ENCODE results near the gene DISP2. TPM values are rescaled to one million over a fixed set of nuclear protein-coding genes. Genes with fewer than 3 reads are reported as not detected.

DISP2 gene
- total and polyA plus RNA-seq, 9 of the 15 experiments (the other 6 are each of a cell fraction or from before 2014, with no cell fraction given), result 0.06 to 0.89 (median 0.15) TPM; not detected in 1

DNA sequence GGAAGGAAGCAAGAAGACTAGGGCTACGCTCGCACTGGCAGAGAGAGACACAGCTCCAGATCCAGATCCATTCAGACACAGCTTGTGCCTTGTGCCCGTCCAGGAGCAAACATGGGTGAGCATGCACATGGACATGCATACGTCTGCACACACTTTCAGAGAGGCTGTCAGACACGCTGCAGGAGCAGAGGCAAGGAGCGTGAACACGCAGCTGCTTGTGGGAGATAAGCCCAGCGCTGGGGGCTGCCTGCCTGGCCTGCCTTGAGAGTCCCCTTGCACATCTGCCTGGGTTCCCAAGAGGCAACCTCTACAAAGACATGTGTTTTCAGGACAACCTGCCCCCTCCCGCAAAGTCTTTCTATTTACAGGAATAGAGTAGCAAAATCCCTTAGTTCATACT is 69.2 kb downstream of the DISP2 start (continued):
- TF ChIP-seq, protein P1, sequence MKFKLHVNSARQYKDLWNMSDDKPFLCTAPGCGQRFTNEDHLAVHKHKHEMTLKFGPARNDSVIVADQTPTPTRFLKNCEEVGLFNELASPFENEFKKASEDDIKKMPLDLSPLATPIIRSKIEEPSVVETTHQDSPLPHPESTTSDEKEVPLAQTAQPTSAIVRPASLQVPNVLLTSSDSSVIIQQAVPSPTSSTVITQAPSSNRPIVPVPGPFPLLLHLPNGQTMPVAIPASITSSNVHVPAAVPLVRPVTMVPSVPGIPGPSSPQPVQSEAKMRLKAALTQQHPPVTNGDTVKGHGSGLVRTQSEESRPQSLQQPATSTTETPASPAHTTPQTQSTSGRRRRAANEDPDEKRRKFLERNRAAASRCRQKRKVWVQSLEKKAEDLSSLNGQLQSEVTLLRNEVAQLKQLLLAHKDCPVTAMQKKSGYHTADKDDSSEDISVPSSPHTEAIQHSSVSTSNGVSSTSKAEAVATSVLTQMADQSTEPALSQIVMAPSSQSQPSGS (CRISPR knock-in tag; IDR thresholded peaks at IDR 0.05), result no peak
- TF ChIP-seq SPI1 (IDR thresholded peaks at IDR 0.05; ENCODE audit: borderline replicate concordance, low read depth, low read length) (no peak), FOXJ2 (tag; IDR thresholded peaks at IDR 0.05) (no peak), KDM4B (IDR thresholded peaks at IDR 0.05; ENCODE audit: borderline replicate concordance in 2 of 2, low read depth in 1 of 2) (no peak), CHD2 (IDR thresholded peaks at IDR 0.05; ENCODE audit: low read depth, low read length) (no peak), ETS2 (tag; IDR thresholded peaks at IDR 0.05; ENCODE audit: borderline replicate concordance, poor library complexity, severe bottlenecking) (no peak), HDAC3 (IDR thresholded peaks at IDR 0.05; ENCODE audit: borderline replicate concordance, partially characterized antibody) (no peak), ZNF445 (CRISPR knock-in tag; IDR thresholded peaks at IDR 0.05; ENCODE audit: low read depth) (no peak), FOXA1 (IDR thresholded peaks at IDR 0.05; ENCODE audit: borderline replicate concordance) (no peak), PCBP1 (IDR thresholded peaks at IDR 0.05; ENCODE audit: low read depth, low read length, poor library complexity, severe bottlenecking) (no peak), IRF2 (CRISPR knock-in tag; IDR thresholded peaks at IDR 0.05) (no peak), POLR3A (IDR thresholded peaks at IDR 0.05; ENCODE audit: borderline replicate concordance, extremely low read depth, insufficient read depth, insufficient read length) (no peak)
- TF ChIP-seq, protein P2, sequence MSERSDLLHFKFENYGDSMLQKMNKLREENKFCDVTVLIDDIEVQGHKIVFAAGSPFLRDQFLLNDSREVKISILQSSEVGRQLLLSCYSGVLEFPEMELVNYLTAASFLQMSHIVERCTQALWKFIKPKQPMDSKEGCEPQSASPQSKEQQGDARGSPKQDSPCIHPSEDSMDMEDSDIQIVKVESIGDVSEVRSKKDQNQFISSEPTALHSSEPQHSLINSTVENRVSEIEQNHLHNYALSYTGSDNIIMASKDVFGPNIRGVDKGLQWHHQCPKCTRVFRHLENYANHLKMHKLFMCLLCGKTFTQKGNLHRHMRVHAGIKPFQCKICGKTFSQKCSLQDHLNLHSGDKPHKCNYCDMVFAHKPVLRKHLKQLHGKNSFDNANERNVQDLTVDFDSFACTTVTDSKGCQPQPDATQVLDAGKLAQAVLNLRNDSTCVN (CRISPR knock-in tag; IDR thresholded peaks at IDR 0.05), result no peak
- TF ChIP-seq, protein P3, sequence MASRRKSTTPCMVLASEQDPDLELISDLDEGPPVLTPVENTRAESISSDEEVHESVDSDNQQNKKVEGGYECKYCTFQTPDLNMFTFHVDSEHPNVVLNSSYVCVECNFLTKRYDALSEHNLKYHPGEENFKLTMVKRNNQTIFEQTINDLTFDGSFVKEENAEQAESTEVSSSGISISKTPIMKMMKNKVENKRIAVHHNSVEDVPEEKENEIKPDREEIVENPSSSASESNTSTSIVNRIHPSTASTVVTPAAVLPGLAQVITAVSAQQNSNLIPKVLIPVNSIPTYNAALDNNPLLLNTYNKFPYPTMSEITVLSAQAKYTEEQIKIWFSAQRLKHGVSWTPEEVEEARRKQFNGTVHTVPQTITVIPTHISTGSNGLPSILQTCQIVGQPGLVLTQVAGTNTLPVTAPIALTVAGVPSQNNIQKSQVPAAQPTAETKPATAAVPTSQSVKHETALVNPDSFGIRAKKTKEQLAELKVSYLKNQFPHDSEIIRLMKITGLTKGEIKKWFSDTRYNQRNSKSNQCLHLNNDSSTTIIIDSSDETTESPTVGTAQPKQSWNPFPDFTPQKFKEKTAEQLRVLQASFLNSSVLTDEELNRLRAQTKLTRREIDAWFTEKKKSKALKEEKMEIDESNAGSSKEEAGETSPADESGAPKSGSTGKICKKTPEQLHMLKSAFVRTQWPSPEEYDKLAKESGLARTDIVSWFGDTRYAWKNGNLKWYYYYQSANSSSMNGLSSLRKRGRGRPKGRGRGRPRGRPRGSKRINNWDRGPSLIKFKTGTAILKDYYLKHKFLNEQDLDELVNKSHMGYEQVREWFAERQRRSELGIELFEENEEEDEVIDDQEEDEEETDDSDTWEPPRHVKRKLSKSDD (conservative IDR thresholded peaks at IDR 0.05; ENCODE audit: low read length), result no peak
- TF ChIP-seq, protein P4, sequence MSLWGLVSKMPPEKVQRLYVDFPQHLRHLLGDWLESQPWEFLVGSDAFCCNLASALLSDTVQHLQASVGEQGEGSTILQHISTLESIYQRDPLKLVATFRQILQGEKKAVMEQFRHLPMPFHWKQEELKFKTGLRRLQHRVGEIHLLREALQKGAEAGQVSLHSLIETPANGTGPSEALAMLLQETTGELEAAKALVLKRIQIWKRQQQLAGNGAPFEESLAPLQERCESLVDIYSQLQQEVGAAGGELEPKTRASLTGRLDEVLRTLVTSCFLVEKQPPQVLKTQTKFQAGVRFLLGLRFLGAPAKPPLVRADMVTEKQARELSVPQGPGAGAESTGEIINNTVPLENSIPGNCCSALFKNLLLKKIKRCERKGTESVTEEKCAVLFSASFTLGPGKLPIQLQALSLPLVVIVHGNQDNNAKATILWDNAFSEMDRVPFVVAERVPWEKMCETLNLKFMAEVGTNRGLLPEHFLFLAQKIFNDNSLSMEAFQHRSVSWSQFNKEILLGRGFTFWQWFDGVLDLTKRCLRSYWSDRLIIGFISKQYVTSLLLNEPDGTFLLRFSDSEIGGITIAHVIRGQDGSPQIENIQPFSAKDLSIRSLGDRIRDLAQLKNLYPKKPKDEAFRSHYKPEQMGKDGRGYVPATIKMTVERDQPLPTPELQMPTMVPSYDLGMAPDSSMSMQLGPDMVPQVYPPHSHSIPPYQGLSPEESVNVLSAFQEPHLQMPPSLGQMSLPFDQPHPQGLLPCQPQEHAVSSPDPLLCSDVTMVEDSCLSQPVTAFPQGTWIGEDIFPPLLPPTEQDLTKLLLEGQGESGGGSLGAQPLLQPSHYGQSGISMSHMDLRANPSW (CRISPR knock-in tag; IDR thresholded peaks at IDR 0.05), result no peak
- TF ChIP-seq, protein P5, sequence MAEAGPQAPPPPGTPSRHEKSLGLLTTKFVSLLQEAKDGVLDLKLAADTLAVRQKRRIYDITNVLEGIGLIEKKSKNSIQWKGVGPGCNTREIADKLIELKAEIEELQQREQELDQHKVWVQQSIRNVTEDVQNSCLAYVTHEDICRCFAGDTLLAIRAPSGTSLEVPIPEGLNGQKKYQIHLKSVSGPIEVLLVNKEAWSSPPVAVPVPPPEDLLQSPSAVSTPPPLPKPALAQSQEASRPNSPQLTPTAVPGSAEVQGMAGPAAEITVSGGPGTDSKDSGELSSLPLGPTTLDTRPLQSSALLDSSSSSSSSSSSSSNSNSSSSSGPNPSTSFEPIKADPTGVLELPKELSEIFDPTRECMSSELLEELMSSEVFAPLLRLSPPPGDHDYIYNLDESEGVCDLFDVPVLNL (CRISPR knock-in tag; IDR thresholded peaks at IDR 0.05; ENCODE audit: low read depth), result no peak
- TF ChIP-seq, protein P6, sequence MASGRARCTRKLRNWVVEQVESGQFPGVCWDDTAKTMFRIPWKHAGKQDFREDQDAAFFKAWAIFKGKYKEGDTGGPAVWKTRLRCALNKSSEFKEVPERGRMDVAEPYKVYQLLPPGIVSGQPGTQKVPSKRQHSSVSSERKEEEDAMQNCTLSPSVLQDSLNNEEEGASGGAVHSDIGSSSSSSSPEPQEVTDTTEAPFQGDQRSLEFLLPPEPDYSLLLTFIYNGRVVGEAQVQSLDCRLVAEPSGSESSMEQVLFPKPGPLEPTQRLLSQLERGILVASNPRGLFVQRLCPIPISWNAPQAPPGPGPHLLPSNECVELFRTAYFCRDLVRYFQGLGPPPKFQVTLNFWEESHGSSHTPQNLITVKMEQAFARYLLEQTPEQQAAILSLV (tag; IDR thresholded peaks at IDR 0.05), result no peak

All from K562 (cell line).